Duodenal mucosa (tissue), 2 donors: Measurements from ENCODE around the gene ZNF37A.
"Not testable (repeated sequence)": the region's sequence is repeated elsewhere in the genome, so short reads cannot be mapped to it uniquely, and the experiment has no call there.

Source experiments
- H3K27ac ChIP-seq: one replicate; pipeline ENCODE4 v1.7.0; 2013; ENCODE audit warnings: low read depth, low read length
- H3K27me3 ChIP-seq, 2 donors: one replicate each; pipeline ENCODE4 v1.7.0; 2013; ENCODE audit warnings: low read length in 2 of 2, control low read depth in 1 of 2; ENCODE audit not compliant: insufficient read depth in 2 of 2, control insufficient read depth in 1 of 2
- H3K36me3 ChIP-seq, 2 donors: one replicate each; pipeline ENCODE4 v1.7.0; 2013; ENCODE audit warnings: low read length in 2 of 2, control low read depth in 1 of 2; ENCODE audit not compliant: insufficient read depth in 2 of 2, control insufficient read depth in 1 of 2
- H3K4me1 ChIP-seq, 2 donors: one replicate each; pipeline ENCODE4 v1.7.0; 2013; ENCODE audit warnings: low read length in 2 of 2, control low read depth in 1 of 2; ENCODE audit not compliant: insufficient read depth in 2 of 2, control insufficient read depth in 1 of 2
- H3K4me3 ChIP-seq, 2 donors: one replicate each; pipeline ENCODE4 v1.7.0; 2013; ENCODE audit warnings: low read length in 2 of 2, low read depth in 1 of 2
- H3K9ac ChIP-seq, 2 donors: one replicate each; pipeline ENCODE4 v1.7.0; 2013; ENCODE audit warnings: low read length in 2 of 2, low read depth in 1 of 2
- H3K9me3 ChIP-seq, 2 donors: one replicate each; pipeline ENCODE4 v1.7.0; 2013; ENCODE audit warnings: low read length in 2 of 2, control low read depth in 1 of 2; ENCODE audit not compliant: control insufficient read depth in 1 of 2

ZNF37A gene

DNA sequence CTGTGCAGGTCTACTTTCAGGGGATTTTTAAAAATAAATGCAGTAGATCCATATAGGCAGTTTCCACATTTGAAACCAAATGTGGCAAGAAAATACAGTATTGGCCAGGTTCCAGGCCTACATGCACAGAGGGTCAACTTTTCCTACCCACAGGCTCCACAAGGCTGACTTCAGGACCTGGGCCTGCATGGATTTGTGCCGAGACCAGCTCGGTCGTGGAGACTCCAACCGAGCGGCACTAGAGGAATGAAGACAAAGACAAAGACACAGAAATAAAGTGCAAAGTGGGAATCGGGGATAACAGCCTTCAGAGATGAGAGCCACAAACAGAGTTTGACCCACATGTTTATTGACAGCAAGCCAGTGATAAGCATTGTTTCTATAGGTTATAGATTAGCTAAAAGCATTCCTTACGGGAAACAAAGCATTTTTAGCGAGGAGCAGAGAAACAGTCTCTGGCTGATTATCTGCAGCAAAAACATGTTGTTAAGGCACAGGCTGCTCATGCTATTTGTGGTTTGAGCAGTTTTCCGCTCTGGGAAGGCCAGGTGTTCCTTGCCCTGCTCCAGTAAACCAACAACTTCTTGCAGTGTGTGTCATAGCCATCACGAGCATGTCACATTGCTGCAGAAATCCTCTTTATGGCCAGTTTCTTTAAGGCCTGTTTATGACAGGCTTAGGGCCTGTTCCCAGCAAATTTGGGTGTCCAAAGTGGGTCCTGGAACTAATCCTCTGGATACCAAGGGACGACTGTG lies 52.6 kb downstream of the ZNF37A start:
- Histone ChIP-seq H3K9ac (no peak overlapping the region), H3K27me3 (no peaks in the 10 kb centered on the region), H3K9me3 (peaks cover 0 to 13% of the 10 kb centered on the region in 2 donors), H3K4me3 (no peak overlapping the region), H3K4me1 (no peaks in the 10 kb centered on the region), H3K27ac (no peak overlapping the region), H3K36me3 (no peaks in the 10 kb centered on the region)

GRCh38 chr10:38147686-38148085 lies 53.5 kb downstream of the ZNF37A start:
- Histone ChIP-seq H3K9ac (no peak overlapping the region), H3K4me1 (no peaks in the 10 kb centered on the region), H3K9me3 (peaks cover 0 to 13% of the 10 kb centered on the region in 2 donors), H3K4me3 (no peak overlapping the region), H3K36me3 (no peaks in the 10 kb centered on the region), H3K27ac (no peak overlapping the region), H3K27me3 (no peaks in the 10 kb centered on the region)

GRCh38 chr10:38150891-38151463 lies 56.8 kb downstream of the ZNF37A start:
- H3K9ac ChIP-seq, H3K36me3 ChIP-seq, H3K4me1 ChIP-seq, H3K27me3 ChIP-seq, H3K4me3 ChIP-seq, H3K27ac ChIP-seq: not testable (repeated sequence)
- peaks cover 0 to 19% of the 10 kb centered on the region in 2 donors for H3K9me3 ChIP-seq

- H3K27ac ChIP-seq, result no peak overlapping the region
- H3K4me1 ChIP-seq, result no peaks in the 10 kb centered on the region
- H3K27me3 ChIP-seq, result no peaks in the 10 kb centered on the region
- no peak overlapping the region for H3K9ac ChIP-seq
- H3K36me3 ChIP-seq, result no peaks in the 10 kb centered on the region
- H3K4me3 ChIP-seq, result no peak overlapping the region
- peaks cover 12 to 25% of the 10 kb centered on the region in 2 donors for H3K9me3 ChIP-seq
These were observed 62.5 kb downstream of the ZNF37A start for GRCh38 chr10:38156416-38157269.

DNA sequence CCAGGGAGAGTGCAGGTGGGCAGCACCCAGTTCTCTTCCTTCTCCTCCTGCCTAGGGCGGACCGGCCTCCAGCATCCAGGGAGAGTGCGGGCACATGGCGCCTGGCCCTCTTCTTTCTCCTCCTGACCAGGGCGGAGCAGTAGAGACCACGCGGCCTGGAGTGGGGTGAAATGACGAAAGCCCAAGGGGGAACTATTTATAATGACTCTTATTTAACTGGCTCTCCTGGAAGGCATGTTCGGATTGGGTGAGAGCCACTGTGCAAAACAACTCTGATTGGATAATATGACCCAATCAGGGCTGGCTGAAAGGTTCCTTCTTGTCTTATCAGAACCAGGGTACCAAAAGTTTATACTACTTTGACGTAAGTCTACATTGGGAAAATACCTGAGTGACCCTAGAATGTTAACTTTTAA lies 63.1 kb downstream of the ZNF37A start:
- peaks cover 12 to 25% of the 10 kb centered on the region in 2 donors for H3K9me3 ChIP-seq
- H3K4me3 ChIP-seq, result no peak overlapping the region
- H3K4me1 ChIP-seq, result no peaks in the 10 kb centered on the region
- no peaks in the 10 kb centered on the region for H3K27me3 ChIP-seq
- H3K9ac ChIP-seq, result no peak overlapping the region
- no peaks in the 10 kb centered on the region for H3K36me3 ChIP-seq
- H3K27ac ChIP-seq, result no peak overlapping the region

DNA sequence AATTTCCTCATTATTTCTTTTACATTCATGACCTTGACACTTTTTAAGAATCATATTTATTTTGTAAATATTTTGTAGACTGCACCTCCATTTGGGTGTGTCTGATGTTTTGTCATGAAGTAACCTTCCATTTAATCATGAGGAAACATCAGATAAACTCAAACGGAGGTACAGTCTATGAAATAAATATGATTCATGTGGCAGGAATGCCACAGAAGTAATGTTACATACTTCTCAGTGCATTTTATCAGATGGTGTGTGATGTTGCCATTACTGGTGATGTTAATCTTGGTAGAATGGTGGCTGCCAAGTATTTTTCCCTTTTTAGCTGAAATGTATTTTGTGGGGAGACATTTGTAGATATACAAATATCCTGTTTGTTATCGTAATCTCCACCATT lies 64.9 kb downstream of the ZNF37A start:
- Histone ChIP-seq H3K27ac (no peak overlapping the region), H3K9me3 (peaks cover 12 to 18% of the 10 kb centered on the region in 2 donors), H3K36me3 (no peaks in the 10 kb centered on the region), H3K27me3 (no peaks in the 10 kb centered on the region), H3K9ac (no peak overlapping the region), H3K4me3 (no peak overlapping the region), H3K4me1 (no peaks in the 10 kb centered on the region)

- Histone ChIP-seq H3K4me3 (no peak overlapping the region), H3K36me3 (no peaks in the 10 kb centered on the region), H3K27ac (no peak overlapping the region), H3K9me3 (peaks cover 8 to 12% of the 10 kb centered on the region in 2 donors), H3K4me1 (no peaks in the 10 kb centered on the region), H3K27me3 (no peaks in the 10 kb centered on the region), H3K9ac (no peak overlapping the region)
These were observed 69.5 kb downstream of the ZNF37A start for GRCh38 chr10:38163617-38164016.

- Histone ChIP-seq H3K27me3 (no peaks in the 10 kb centered on the region), H3K9me3 (peaks cover 0 to 6% of the 10 kb centered on the region in 2 donors), H3K9ac (no peak overlapping the region), H3K4me3 (no peak overlapping the region), H3K4me1 (no peaks in the 10 kb centered on the region), H3K36me3 (no peaks in the 10 kb centered on the region), H3K27ac (no peak overlapping the region)
These were observed 80.2 kb downstream of the ZNF37A start for GRCh38 chr10:38174336-38174735.

DNA sequence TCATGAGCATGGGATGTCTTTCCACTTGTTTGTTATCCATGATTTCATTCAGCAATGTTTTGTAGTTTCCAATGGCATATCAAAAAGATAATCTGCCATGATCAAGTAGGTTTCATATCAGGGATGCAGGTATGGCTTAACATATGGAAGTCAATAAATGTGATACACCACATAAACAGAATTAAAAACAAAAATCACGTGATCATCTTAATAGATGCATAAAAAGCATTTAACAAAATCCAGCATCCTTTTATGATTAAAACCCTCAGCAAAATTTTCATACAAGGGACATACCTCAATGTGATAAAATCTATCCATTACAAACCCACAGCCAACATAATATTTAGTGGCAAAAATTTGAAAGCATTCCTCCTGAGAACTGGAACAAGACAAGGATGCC lies 90.3 kb downstream of the ZNF37A start:
- Histone ChIP-seq H3K9ac (no peak overlapping the region), H3K9me3 (no peaks in the 10 kb centered on the region), H3K4me1 (no peaks in the 10 kb centered on the region), H3K27me3 (no peaks in the 10 kb centered on the region), H3K36me3 (no peaks in the 10 kb centered on the region), H3K4me3 (no peak overlapping the region), H3K27ac (no peak overlapping the region)
